ENCODE results near the gene CYTH1.

DNA sequence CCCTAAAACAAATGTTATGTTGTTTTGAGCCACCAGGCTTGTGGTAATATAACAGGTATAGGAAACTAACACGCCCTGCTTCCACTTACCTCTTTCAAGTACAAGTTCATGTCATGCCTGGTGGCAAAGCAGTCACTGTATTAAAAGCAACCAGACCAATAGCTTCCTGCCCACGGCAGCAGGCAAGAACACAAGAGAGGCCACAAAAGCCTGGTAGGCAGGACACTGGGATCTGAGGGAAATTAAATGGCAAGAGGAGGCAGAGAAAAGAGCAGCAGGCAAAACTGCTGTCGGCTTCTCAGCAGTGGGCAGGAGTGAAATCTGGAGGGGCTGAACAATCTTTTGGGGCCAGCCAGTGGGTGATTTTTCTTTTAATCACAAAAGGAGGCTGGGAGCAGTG is 2.2 kb downstream of the CYTH1 start:
- no peak for TF ChIP-seq GATA3 (IDR thresholded peaks at IDR 0.05; ENCODE audit: low read depth, low read length)
- TF ChIP-seq GATA2 (IDR thresholded peaks at IDR 0.05; ENCODE audit: low read depth, low read length): no peak

Measured in SH-SY5Y (cell line).